Stimulated activated CD8-positive, alpha-beta memory T cell treated with anti-CD3 and anti-CD28 coated beads, Interleukin-12 subunit alpha, Interleukin-12 subunit beta, amount 100 ng/mL, for 24 hours (primary cell): Measurements from ENCODE around the gene TOP3A.

Experiments
- DNase-seq: peaks from one replicate; pipeline ENCODE4 v3.0.0-alpha.2; 2020; ENCODE audit errors: extremely low read depth

TOP3A gene

DNA sequence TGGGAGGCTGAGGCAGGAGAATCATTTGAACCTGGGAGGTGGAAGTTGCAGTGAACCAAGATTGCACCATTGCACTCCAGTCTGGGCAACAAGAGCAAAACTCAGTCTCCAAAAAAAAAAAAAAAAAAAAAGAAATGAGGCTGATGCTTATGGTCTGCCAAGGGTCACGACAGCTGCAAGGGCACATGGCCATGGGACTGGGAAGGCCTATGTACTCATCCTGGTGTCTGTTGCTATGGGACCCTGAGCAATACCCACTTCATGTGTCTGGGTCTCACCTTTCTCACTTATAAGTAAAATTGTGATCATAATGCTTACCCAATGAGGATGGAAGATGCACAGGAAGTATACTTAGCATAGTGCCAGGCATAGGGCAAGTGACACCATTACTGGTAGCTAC, 37.7 kb downstream of the TOP3A start:
- no peak for DNase-seq

DNA sequence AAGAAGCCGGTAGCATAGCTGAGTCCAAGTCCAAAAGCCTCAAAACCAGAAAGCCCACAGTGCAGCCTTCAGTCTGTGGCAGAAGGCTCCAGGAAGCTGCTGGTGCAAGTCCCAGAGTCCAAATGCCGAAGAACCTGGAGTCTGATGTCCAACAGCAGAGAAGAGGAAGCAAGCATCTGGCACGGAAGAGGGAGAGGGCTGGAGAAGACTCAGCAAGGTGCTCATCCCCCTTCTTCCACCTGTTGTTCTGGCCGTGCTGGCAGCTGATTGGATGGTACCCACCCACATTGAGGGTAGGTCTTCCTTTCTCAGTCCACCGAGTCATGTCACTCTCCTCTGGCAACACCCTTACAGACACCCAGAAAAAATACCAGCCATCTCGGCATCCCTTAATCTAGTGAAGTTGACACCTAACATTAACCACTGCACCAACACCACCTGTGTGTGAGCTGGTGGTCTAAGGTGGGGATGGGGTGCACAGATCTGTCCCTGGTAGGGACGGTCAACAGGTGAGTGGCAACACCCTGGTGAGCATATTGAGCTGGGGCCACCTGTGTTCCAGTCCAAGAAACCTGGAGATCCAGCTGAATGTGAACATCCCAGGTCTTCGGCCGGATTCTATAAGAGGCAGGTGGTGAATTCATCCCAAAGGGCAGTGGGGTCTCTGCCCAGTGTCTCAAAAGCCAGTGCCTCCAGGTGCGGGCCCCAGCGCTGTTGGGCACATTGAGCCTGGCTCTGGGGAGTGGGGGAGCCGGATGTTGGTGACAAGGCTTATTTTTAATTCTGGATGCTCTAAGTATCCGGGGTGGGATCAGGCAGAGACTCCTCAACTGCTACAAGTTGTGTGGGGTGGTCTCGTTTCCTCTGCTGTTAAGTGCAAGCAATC, 44.5 kb downstream of the TOP3A start:
- DNase-seq, result no peak

DNA sequence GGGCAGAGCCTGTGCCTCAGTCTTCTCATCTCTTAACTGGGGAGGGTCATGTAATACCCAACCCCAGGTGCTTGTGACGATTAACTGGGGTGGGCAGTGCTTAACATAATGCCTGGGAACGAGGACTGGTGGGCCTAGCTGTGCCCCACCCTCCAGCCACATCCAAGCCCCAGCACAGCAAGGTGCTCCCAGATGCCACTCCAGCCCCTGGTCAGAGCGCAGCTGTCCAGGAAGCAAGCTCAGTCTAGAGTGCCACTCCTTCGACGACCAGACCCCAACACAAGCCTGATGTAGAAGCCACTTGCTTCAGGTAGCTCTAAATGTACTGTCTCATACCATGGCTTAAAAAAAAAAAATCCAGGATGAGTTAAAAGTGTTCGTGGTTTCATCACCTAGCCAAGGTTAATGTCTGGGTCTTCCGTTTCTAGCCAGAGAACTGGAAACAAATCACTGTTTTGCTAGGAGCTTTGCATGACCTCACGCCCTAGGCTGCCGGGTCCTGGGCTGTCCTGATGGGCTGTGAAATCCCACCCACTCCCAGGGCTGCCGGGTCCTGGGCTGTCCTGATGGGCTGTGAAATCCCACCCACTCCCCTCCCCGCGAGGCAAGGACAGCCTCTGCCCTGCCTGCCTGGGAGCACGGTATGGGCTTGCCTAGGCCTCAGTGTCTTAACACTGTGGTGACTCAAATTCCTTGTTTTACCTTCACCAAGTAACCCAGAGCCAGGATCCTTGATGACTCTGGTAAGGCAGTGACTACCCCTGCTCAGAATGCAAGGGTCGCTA, 46.7 kb downstream of the TOP3A start:
- no peak for DNase-seq

DNA sequence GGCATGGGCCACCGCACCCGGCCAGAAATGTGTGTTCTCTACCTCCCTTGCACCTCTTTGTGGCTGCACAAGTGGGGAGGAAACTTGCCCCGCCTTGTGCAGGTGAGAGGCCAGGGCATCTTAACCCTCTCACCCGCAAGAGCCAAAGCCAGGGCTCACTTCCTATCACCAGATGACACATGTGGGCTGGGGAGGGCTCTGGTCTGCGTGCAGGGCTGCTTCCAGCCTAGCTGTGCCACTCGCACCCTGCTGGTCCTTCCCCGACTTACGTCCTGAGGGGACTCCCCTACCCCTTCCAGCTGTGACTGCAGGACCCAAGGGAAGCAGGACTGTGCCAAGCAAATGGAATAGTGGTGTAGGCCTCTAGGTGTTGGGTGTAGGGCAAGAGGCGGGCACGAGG, 47.4 kb downstream of the TOP3A start:
- DNase-seq, result no peak

DNA sequence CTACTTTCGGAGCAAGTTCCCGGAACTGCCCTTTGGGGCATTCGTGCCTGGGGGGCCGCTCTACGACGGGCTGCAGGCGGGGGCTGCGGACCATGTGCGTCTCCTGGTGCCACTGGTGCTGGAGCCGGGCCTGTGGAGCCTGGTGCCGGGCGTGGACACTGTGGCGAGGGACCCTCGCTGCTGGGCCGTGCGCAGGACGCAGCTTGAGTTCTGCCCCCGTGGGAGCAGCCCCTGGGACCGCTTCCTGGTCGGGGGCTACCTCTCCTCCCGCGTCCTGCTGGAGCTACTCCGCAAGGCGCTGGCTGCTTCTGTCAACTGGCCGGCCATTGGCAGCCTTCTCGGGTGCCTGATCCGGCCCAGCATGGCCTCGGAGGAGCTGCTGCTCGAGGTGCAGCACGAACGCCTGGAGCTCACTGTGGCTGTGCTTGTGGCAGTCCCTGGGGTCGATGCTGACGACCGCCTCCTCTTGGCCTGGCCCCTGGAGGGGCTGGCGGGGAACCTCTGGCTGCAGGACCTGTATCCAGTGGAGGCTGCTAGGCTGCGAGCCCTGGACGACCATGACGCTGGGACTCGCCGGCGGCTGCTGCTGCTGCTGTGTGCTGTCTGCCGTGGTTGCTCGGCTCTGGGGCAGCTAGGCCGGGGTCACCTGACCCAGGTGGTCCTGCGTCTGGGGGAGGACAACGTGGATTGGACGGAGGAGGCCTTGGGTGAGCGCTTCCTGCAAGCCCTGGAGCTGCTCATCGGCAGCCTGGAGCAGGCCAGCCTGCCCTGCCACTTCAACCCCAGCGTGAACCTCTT, 50.7 kb downstream of the TOP3A start:
- no peak for DNase-seq

DNA sequence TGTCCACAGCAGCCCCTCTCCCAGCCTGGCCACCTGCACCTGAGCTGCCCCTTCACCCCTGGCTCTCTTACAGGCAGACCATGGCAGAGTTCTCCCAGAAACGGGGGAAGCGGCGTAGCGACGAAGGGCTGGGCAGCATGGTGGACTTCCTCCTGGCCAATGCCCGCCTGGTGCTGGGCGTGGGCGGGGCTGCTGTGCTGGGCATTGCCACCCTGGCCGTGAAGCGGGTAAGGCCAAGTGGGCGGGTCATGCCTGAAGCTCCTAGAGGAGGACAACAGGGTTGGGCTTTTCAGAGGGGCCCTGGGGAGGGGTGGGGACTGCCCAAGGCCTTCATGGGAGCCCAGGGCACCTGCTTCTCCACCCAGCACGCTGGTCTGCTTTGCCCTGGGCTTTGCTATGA, 52.2 kb downstream of the TOP3A start:
- DNase-seq, result no peak

DNA sequence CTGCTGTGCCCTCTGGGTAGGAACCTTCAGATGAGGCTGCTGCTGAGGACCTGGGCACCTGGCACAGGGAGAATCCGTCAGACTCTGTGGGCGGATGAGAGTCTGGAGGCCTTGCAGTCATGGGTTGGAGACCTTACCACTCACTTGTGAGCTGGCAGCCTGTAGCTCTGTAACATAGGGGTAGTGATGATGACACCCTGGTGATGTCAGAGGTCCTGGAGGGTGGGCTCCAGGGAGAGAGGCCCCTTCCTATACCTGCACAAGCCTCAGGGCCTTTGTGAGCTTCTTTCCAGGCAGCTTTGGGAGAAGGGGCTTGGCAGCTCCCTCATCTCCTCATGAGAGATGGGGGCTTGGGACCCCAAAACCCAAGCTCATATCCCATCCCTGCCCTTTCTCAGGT, 52.7 kb downstream of the TOP3A start:
- no peak for DNase-seq

DNA sequence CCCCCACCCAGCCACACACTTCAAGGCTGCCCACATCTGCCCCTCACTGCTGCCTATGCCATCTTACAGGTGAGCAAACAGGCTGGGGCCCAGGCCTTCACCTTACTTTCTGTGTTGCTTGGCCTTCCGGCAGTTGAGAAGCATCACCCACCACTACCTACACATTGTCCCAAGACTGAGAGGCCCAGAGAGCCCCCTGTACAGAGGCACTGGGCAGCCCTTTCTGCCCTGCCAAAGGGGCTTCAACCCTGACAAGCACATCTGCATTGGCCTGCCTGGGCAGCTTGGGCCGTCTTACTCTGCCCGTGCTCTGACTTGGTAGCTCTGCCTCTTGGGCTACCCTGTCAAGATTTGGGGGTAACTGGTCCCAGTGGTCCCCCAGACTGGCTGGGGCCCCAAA, 53.1 kb downstream of the TOP3A start:
- DNase-seq, result no peak

DNA sequence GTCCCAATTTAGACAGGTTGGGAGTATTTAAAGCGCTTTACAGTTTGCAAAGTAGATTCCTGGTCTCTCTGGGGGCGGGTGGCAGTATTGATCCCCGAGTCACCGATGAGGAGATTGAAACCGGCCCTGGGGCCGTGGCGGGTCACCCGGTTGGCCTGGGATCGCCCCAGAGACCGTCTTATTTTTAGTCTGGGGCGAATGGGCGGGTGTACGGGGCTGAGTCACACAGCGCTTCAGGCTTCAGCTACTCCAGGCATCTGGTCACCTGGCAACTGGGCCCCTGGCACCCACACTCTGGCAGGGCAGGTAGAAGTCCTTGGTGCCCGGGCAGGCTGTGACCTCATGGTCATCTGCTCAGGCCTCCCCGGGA, 53.7 kb downstream of the TOP3A start:
- no peak for DNase-seq

DNA sequence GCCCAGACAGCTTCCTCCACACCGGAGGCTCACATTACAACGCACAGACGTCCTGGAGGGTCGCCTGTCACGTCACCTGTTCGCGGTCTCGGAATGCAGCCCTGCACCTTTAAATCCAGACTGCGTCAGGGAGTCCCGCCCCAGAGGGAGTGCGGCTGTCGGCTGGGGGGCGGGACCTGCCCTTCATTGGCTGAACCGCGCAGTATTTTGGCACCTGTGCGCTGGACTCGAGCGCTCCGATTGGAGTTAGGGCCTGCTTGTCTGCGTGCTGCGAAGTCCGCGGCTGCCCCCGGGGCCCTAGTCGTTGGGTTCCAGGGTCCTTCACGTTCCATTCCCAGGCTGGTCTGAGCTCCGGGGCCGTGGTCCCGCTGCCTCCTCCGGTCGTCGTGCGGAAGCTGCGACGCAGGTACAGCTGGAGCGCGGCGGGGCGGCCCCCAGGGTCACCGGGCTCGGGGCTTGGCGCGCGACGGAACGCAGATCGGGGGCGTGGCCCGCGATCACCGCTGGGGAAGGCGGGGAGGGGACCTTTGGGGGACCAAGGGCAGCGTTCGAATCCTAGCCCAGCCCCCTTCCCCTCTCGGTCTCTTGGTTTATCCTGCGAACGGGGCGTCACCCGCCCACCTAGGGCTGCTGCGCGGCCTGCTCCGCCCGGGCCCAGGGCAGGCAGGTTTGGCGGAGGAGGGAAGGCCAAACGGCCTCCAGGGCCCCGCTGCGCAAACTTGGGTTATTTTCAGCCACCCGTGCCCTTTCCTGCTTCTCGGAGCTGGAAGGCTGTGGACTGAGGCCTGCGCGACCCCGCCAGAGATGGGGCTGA, 54.3 kb downstream of the TOP3A start, which contains the start of gene MIEF2:
Gene MIEF2 (plus strand): TSS at position 331 of the 814 bp plus-strand sequence. CDS start 2,059 bp downstream, outside the sequence.
- DNase-seq, result peak; percentile 88

DNA sequence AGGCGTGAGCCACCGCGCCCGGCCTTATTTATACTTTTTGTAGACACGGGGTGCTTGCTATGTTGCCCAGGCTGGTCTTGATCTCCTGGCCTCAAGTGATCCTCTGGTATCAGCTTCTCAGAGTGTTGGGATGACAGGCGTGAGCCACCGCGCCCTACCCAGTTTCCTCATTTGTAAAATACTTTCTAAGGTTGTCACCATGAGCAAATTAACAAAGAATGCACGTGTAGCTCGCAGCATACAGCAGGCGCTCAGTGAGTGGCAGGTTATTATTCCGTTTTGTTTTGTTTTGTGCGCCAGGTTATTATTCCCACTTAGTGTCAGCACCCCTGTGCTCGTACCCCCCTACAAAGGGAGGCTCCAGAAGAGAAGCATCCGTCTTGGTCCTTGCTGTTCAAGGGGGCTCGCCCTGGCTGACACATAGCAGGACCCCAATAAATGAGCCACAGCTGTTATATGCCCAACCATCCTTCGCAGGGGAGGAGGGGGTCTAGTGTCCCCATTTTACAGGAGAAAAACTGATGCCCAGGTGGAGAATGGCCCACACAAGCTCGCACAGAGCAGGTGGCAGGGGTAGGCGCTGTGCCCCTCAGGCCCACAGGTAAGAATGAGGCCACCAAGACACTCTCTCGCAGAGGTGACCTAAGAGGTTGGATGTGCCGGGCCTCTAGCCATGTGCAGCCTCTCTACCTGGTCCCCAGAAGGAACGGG, 55.0 kb downstream of the TOP3A start:
- DNase-seq, result no peak

DNA sequence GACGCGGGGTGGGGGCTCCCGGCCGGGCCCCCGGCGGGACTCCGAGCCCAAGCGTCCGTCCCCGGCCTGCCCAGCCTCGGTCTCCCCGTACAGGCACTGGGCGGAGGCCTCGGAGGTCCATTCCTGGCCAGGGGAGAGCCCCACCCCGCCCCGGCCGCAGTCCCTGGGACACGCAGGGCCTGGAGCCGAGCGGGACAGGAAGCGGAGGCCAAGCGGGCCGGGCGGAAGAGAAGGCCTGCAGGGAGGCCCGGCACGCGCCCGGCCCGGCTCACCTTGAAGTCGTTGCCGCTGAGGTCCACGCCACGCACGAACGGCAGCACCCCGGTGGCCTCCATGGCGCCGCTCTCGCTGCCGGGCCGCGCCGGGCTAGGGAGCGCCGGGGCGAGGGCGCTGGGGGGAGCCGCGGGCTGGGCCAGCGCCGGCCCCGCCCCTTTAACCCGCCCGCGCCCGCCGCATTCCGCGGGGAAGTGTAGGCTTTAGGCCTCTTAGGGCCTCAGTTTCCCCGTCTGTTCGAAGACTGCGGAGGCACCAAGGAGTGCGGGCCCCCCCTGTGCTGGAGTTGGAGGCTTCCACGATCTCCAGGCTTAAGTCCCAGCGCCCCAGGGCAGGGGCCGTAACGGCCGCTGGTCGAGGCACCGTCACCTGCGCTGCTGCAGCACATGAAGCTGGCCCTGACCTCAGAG, 56.3 kb downstream of the TOP3A start, which contains the start of gene FLII:
Gene FLII (minus strand): TSS at position 383 of the 683 bp plus-strand sequence. CDS start 48 bp downstream, at position 335.
- no peak for DNase-seq

DNA sequence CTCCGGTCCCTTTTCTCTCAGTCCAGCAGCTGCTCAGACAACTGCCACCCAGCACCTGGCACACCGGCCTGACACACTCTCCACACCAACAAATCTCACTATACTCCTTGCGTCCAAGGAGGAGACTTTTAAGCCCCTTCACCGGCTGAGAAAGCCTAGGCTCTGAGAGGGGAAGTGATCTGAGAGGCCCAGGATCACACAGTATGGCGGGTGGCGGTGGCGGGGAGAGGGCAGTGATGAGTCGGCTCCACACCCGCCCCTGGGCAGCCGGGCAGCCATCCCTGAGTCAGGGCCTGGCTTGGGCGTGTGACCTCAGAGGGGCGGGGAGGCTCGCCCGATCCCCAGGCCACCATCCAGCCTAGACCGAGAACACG, 56.8 kb downstream of the TOP3A start:
- DNase-seq, result no peak

DNA sequence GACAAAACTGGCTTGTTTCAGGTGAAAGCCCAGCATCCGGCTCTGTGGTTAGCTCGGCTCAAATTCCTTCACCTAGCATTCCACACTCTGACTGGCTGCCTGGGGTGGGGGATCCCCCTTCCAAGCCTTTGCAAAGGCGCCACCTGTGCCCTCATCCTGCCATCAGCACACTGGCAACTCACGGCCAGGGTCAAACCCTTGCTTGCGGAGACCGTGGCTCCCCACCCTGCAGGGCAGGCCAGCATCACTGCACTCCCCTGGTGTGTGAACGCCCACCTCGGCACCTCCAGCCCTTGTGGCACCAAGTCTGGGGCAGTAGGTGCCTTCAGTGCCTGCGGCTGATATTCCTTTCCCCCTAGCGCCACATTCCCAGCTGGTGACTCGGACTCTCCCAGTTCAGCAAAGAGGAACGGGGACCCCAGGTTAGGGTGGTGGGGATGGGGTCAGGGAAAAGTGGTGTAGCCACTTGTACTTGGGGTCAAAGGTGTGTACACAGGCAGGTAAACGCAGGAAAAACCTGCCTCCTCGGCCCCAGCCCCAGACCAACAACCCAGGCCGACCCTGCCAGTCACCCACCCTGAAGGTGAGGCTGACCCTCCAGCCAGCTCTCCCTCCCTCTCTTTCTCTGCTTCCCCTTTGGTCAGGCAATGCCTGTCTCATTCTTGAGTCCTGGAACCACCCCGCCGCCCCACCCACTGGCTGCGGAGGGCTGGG, 57.4 kb downstream of the TOP3A start:
- DNase-seq, result no peak

DNA sequence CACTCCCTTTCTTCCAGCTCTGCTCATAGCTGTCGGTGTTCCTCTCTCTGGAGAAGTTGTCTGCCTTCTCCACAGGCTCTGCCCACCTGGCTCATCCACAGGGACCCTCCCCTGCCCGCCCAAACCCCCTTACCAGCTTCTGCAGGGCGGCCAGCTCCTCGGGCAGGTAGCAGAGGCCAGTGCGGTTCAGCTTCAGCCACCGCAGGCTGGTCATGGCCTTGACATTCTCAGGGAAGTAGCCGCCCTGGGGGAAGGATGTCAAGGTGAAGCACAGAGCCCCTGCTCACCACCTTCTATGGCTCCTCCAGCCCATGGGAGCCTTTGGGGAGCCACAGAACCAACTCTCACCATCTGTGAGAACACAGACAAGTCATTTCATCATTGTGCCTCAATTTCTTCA, 58.0 kb downstream of the TOP3A start:
- DNase-seq, result no peak

DNA sequence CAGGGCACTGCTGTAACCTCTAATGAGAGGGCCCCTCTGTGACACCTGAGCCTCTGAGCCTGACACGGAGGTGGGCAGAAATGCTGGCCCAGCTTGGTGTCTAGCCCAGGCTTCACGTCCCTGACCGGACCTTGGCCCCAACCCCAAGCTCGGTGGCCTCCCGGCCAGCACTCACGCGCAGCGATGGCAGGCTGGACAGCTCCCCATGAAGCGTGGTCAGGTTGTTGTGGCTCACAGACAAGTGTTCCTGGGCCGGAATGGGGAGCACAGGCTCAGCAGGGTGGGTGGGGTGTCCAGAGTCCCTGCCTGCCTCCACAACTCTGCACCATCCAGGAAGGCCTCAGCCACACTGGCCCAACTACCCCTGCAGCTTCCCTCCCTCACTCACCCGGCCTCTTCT, 58.4 kb downstream of the TOP3A start:
- no peak for DNase-seq

DNA sequence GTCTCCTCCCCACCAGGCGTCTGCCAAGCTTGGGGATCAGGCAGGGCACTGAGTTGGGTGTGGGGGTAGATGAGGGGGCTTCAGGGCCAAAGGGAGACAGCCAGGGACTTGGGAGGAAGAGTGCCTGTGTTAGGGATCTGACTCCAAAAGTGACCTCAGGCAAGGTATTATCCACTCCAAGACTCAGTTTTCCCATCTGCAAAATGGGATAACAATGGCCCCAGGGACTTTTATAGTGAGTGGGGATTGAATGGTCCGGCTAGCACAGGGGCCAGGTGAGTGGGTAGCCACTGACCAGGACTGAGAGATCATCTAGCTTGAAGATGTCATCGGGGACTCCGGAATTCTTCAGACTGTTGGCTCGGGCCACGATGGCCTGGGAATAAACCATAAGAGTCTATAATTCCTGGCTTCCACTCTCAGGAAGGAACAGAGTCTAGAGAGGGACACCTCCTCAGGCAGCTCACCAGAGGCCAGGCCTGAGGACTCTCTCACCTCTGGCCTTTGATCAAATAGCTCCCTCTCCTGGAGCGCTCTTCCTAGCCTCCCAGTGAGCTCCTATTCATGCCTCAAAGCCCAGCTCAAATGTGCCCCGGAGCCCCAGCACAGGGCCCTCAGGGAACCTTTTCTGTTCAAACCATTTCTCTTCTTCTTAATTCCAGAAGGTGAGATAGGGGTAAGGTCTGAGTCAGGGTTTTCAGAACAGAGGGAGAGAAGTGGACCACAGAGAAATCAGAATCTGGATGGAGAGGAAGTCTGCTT, 59.7 kb downstream of the TOP3A start:
- no peak for DNase-seq

DNA sequence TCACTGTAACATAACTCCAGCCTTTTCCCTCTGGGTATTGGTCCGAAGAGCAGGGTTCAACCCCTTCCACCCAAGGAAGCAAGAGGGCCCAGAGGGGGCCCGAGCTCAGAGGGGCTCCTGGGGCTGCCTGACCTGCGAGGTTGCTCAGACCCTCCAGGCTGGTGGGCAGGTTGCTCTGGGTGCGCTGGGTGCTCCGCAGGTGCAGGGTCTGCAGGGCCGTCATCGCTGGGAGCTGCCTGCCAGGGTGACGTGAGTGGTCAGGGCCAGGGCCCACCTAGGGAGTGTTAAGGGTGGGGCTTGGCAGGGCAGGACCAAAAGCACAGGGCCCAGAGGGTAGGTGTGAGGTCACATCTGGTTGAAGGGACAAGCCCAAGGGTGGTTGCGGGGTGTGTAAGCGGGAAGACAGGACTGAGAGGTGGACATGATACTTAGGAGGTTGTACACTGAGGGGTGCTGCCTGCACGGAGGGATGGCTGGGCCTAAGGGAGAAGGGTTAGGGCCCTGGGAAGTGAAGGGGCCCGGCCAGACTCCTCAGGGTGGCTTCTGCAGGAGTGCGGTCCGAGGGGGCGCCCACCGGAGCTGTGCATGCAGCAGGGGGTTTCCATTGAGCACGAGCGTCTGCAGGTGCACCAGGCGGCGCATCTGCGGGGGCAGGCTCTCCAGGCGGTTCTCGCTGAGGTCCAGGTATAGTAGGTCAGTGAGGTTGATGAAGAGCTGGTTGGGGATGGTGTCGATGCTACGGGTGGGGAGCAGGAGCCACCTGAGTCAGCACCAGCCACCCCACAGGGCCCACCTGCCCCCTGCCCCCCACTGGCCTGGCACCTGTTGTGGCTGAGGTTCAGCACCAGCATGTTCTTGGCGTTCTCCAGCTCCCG, 60.6 kb downstream of the TOP3A start:
- DNase-seq, result no peak
